Loucy (cell line): Measurements from ENCODE around the gene CD8A.
"Not testable (repeated sequence)": the region's sequence is repeated elsewhere in the genome, so short reads cannot be mapped to it uniquely, and the experiment has no call there.

ENCODE experiments used
- H2AFZ ChIP-seq: fragments of 200-600 bp; sonication (generic); 2 replicates; pipeline ENCODE4 v1.6.0; 2016; ENCODE audit warnings: antibody characterized with exemption, mild to moderate bottlenecking, low read length, moderate library complexity
- H3F3A ChIP-seq: fragments of 200-600 bp; 2 replicates; pipeline ENCODE4 v1.6.0; 2016; ENCODE audit warnings: antibody characterized with exemption, low read depth, mild to moderate bottlenecking
- H3K27me3 ChIP-seq: fragments of 200-600 bp; sonication (generic); 2 replicates; pipeline ENCODE4 v1.6.1; 2014; ENCODE audit warnings: low read length, mild to moderate bottlenecking; ENCODE audit not compliant: insufficient read depth, poor library complexity, severe bottlenecking
- H3K36me3 ChIP-seq: fragments of 200-600 bp; sonication (generic); 2 replicates; pipeline ENCODE4 v1.6.1; 2016; ENCODE audit warnings: low read length; ENCODE audit not compliant: insufficient read depth
- H3K4me1 ChIP-seq: fragments of 200-600 bp; sonication (generic); 2 replicates; pipeline ENCODE4 v1.5.1; 2014; ENCODE audit warnings: low read length, mild to moderate bottlenecking; ENCODE audit not compliant: insufficient read depth, poor library complexity, severe bottlenecking
- H3K4me2 ChIP-seq: fragments of 200-600 bp; sonication (generic); 2 replicates; pipeline ENCODE4 v1.6.0; 2014; ENCODE audit warnings: antibody characterized with exemption, low read length, low read depth, mild to moderate bottlenecking; ENCODE audit not compliant: poor library complexity, severe bottlenecking
- H3K4me3 ChIP-seq: fragments of 200-600 bp; sonication (generic); 2 replicates; pipeline ENCODE4 v1.5.1; 2014; ENCODE audit warnings: low read length, mild to moderate bottlenecking, mixed read lengths; ENCODE audit not compliant: poor library complexity, severe bottlenecking
- H3K79me2 ChIP-seq: fragments of 200-600 bp; sonication (generic); 2 replicates; pipeline ENCODE4 v1.6.1; 2014; ENCODE audit warnings: low read length; ENCODE audit not compliant: insufficient read depth
- H3K9ac ChIP-seq: fragments of 200-600 bp; sonication (generic); 2 replicates; pipeline ENCODE4 v1.6.0; 2014; ENCODE audit warnings: mild to moderate bottlenecking, low read depth, low read length, moderate library complexity; ENCODE audit not compliant: poor library complexity, severe bottlenecking
- H3K9me2 ChIP-seq: fragments of 200-600 bp; sonication (generic); replicated peaks from 2 replicates; pipeline ENCODE4 v1.6.1; 2016; ENCODE audit warnings: low read depth, low read length, mixed read lengths
- H3K9me3 ChIP-seq: fragments of 200-600 bp; sonication (generic); 2 replicates; pipeline ENCODE4 v1.6.1; 2014; ENCODE audit warnings: mild to moderate bottlenecking, antibody characterized with exemption, low read length, low read depth; ENCODE audit not compliant: insufficient read depth
- H4K20me1 ChIP-seq: fragments of 200-600 bp; sonication (generic); 2 replicates; pipeline ENCODE4 v1.6.0; 2014; ENCODE audit warnings: antibody characterized with exemption, low read length, mild to moderate bottlenecking; ENCODE audit not compliant: insufficient read depth, poor library complexity, severe bottlenecking
- EZH2phosphoT487 ChIP-seq: fragments of 200-600 bp; IDR thresholded peaks from 2 replicates; pipeline ENCODE4 v1.6.1; 2018; ENCODE audit warnings: antibody characterized with exemption, mild to moderate bottlenecking, moderate library complexity, borderline replicate concordance
- TF ChIP-seq, protein P1 (sequence below): fragments of 200-600 bp; sonication (generic); conservative IDR thresholded peaks from 2 replicates; pipeline ENCODE4 v1.5.1; 2014; ENCODE audit warnings: mild to moderate bottlenecking, antibody characterized with exemption, low read length

CD8A gene

DNA sequence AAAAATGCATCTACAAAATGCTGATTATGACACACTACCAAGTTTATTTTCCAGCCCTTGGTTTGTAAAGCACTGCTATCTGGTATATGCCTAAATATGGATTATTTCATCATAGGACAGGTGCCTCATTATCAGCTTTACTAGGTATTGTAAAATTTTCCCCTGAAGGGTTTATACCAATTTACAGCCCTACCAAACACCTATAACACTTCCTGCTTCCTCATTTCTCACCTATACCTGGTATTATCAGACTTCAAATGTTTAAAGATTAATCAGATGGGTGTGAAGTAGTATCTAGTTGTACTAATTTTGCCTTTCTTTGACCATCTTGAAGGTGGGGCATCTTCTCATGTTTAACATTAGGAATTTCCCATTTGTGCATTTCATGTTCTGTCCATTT is 43.8 kb downstream of the CD8A start:
- Histone ChIP-seq H3K9ac (no peak overlapping the region), H3K79me2 (peaks cover 87% of the 10 kb centered on the region), H3K9me2 (no peaks in the 10 kb centered on the region), H4K20me1 (peaks cover 34% of the 10 kb centered on the region), H3K4me3 (no peak overlapping the region), H3K36me3 (peaks cover 71% of the 10 kb centered on the region), H3K4me2 (no peak overlapping the region), H3K27me3 (no peaks in the 10 kb centered on the region), H3K9me3 (peaks cover 11% of the 10 kb centered on the region; the same call in 1 of the 2 replicates), H2AFZ (no peak overlapping the region), H3F3A (no peaks in the 10 kb centered on the region), H3K4me1 (no peaks in the 10 kb centered on the region)
- TF ChIP-seq EZH2phosphoT487 = no peak
- TF ChIP-seq, protein P1, sequence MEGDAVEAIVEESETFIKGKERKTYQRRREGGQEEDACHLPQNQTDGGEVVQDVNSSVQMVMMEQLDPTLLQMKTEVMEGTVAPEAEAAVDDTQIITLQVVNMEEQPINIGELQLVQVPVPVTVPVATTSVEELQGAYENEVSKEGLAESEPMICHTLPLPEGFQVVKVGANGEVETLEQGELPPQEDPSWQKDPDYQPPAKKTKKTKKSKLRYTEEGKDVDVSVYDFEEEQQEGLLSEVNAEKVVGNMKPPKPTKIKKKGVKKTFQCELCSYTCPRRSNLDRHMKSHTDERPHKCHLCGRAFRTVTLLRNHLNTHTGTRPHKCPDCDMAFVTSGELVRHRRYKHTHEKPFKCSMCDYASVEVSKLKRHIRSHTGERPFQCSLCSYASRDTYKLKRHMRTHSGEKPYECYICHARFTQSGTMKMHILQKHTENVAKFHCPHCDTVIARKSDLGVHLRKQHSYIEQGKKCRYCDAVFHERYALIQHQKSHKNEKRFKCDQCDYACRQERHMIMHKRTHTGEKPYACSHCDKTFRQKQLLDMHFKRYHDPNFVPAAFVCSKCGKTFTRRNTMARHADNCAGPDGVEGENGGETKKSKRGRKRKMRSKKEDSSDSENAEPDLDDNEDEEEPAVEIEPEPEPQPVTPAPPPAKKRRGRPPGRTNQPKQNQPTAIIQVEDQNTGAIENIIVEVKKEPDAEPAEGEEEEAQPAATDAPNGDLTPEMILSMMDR = no peak

DNA sequence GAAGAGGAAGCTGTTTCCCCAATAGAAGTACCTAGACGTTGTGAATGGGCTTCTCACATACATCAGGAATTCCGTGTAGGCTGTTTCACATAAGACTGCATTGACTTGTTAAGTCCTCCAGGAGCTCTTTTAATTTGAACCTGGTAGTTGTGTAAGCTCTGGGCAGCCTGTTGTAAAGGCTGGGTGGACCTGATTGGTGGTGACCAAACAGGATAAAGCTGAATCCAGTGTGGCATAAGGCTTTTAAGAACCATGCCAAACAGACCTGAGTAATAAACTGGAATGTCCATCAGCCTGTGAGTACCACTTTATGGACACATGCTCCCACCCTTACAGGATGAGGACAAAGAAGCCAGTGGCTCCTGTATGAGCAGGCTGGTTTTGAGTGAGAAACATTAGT is 46.6 kb downstream of the CD8A start:
- peaks cover 45% of the 10 kb centered on the region for H3K36me3 ChIP-seq
- H3K27me3 ChIP-seq = no peaks in the 10 kb centered on the region
- H3K4me1 ChIP-seq = no peaks in the 10 kb centered on the region
- no peaks in the 10 kb centered on the region for H3F3A ChIP-seq
- peaks cover 34% of the 10 kb centered on the region for H4K20me1 ChIP-seq
- no peak for TF ChIP-seq EZH2phosphoT487
- TF ChIP-seq, protein P1 = no peak
- no peak overlapping the region for H3K4me2 ChIP-seq
- peaks cover 60% of the 10 kb centered on the region for H3K79me2 ChIP-seq
- H3K9me2 ChIP-seq = no peaks in the 10 kb centered on the region
- no peaks in the 10 kb centered on the region for H3K9me3 ChIP-seq
- H2AFZ ChIP-seq = no peak overlapping the region
- H3K4me3 ChIP-seq = no peak overlapping the region
- H3K9ac ChIP-seq = no peak overlapping the region

DNA sequence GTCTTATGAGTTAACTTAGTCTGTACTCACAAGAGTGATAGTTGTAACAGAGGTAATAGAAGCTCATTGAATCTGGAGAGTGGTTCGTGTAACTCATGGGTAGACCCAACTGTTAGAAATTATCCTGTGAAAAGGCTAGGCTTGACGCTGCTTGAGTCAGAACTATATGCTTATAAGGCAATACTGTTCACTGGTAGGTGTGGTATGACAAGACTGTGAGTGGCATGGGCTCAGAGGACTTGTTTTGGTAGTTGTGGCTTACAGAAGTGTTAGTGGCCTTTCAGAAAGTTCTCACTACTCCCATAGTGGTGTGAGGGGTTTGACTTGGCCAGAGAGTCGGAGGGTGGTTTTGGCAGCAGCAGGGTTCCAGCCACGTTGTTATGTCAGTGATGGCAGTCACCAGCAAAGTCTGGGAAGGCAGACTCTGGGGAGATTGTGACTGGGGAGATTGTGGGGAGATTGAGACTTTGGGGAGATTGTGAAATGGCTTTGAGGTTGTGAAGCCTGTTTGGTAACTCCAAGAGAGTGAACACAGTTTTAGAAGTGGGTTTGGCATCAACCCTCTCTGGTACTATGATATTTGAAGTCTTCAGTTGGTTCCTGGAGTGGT is 48.7 kb downstream of the CD8A start:
- H3K27me3 ChIP-seq, H3K9me3 ChIP-seq, H3F3A ChIP-seq, H3K4me3 ChIP-seq, H3K4me1 ChIP-seq, H3K9ac ChIP-seq, H3K4me2 ChIP-seq, H2AFZ ChIP-seq, H3K9me2 ChIP-seq: not testable (repeated sequence)
- peaks cover 39% of the 10 kb centered on the region for H3K79me2 ChIP-seq
- H4K20me1 ChIP-seq = peaks cover 14% of the 10 kb centered on the region
- peaks cover 33% of the 10 kb centered on the region for H3K36me3 ChIP-seq

DNA sequence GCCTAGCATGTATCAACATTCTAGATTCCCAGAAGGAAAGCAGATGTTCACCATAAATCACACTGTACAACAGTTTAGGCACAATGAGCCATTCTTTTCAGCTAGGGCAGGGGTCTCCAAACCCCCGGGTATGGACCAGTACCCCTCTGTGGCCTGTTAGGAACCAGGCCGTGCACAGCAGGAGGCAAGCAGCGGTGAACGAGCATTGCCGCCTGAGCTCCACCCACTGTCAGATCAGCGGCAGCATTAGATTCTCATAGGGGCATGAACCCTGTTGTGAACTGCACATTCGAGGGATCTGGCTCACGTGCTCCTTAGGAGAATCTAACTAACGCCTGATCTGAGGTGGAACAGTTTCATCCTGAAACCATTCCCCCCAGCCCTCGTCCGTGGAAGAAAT is 50.8 kb downstream of the CD8A start:
- not testable (repeated sequence) for H3K9me2 ChIP-seq, H3K9me3 ChIP-seq, H3K4me1 ChIP-seq, H4K20me1 ChIP-seq, H3K4me2 ChIP-seq, H3K9ac ChIP-seq, H3K27me3 ChIP-seq, H2AFZ ChIP-seq, H3K4me3 ChIP-seq, H3F3A ChIP-seq
- Histone ChIP-seq H3K79me2 (peaks cover 21% of the 10 kb centered on the region; the same call in 1 of the 2 replicates), H3K36me3 (peaks cover 15% of the 10 kb centered on the region; the same call in 1 of the 2 replicates)

DNA sequence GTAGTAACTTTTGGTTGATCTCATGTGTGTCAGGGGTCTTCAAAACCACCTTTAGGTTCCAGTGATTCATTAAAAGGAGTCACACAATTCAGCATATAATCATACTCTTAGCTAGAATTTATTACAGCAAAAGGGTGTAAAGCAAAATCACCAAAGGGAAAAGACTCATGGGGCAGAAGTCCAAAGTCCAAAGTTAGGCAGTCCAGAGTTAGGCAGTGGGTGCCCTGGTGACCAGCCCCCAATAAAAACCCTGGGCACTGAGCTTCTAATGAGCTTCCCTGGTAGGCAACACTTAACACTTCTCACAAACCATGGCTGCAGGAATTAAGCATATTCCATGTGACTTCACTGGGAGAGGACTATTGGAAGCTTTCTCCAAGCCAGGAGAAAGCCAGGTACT is 51.2 kb downstream of the CD8A start:
- not testable (repeated sequence) for H3K27me3 ChIP-seq, H2AFZ ChIP-seq, H3K9ac ChIP-seq, H3K4me2 ChIP-seq, H4K20me1 ChIP-seq, H3K4me3 ChIP-seq, H3F3A ChIP-seq, H3K9me3 ChIP-seq, H3K4me1 ChIP-seq, H3K9me2 ChIP-seq
- Histone ChIP-seq H3K36me3 (peaks cover 15% of the 10 kb centered on the region; the same call in 1 of the 2 replicates), H3K79me2 (peaks cover 20% of the 10 kb centered on the region; the same call in 1 of the 2 replicates)

DNA sequence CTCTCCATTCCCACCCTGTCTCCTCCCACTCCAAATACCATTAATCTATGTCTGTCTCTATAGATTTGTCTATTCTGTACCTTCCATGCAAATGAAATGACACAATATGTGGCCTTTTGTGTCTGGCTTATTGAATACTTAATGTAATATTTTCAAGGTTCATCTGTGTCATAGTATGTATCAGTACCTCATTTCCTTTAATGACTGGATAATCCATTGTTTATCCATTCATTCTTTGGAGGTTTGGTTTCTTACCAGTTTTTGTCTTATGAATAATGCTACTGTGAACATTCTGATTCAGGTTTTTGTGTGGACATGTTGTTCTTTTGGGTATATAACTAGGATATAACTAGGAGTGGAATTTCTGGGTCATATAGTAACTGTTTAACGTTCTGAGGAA is 55.8 kb downstream of the CD8A start:
- not testable (repeated sequence) for H3K4me3 ChIP-seq, H3K27me3 ChIP-seq, H4K20me1 ChIP-seq, H3K79me2 ChIP-seq, H3K9me3 ChIP-seq, H3K9me2 ChIP-seq, H3K4me1 ChIP-seq, H3F3A ChIP-seq, H3K4me2 ChIP-seq, H2AFZ ChIP-seq, H3K36me3 ChIP-seq, H3K9ac ChIP-seq
